ENCODE measurements around the gene KRTAP19-1. TPM values are rescaled to one million over a fixed set of nuclear protein-coding genes. Genes with fewer than 3 reads are reported as not detected.
"Not testable (repeated sequence)": the region's sequence is repeated elsewhere in the genome, so short reads cannot be mapped to it uniquely, and the experiment has no call there.

KRTAP19-1 gene
- not detected for total RNA-seq
- not detected for polyA plus RNA-seq

DNA sequence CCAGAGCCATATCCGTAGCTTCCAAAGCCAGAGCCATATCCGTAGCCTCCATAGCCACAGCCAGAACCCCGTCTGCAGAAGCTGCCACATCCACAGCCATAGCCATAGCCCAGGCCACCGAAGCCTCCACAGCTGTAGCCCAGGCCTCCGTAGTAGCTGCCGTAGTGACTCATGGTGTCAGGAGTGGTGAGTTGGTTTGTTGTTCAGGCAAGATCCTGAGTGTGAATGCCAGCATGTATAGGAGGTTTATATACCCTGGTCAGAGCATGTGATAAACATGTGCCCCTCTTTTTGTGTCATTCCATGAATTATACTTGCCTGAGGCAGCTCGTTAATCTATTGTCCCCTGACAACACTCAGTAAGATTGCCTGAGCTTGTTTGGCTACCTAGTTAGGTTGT, at the start of gene KRTAP19-1:
KRTAP19-1 (minus strand) TSS at position 223 of the 400 bp plus-strand sequence; CDS start at position 173, 50 bp downstream.
- Histone ChIP-seq H3K4me1 (ENCODE audit: insufficient read depth, low read length) (no peaks in the 10 kb centered on the region), H3K9me3 (ENCODE audit: low read length) (no peaks in the 10 kb centered on the region), H3K27ac (ENCODE audit: low read depth, low read length) (no peak within 1 kb of the TSS), H3K36me3 (ENCODE audit: insufficient read depth, low read length) (no peaks in the 10 kb centered on the region), H3K27me3 (ENCODE audit: insufficient read depth, low read length, poor library complexity, severe bottlenecking) (no peaks in the 10 kb centered on the region), H3K4me3 (ENCODE audit: low read length) (no peak within 1 kb of the TSS)
- Mint-ChIP-seq H3K4me3 (no peak within 1 kb of the TSS), H3K36me3 (no peaks in the 10 kb centered on the region), H3K27ac (no peak within 1 kb of the TSS), H3K9me3 (peaks cover 0 to 3% (median 0%) of the 10 kb centered on the region in 5 donors), H3K4me1 (no peaks in the 10 kb centered on the region), H3K27me3 (no peaks in the 10 kb centered on the region)
- POLR2A ChIA-PET, result no interaction called here
- CTCF ChIA-PET, result no interaction called here
- DNase-seq, result no peak

- ChIA-PET POLR2A (no interaction called here), CTCF (no interaction called here)
- H3K4me1 Mint-ChIP-seq, result no peaks in the 10 kb centered on the region
- Histone ChIP-seq H3K4me3 (ENCODE audit: low read length) (no peak overlapping the region), H3K27me3 (ENCODE audit: insufficient read depth, low read length, poor library complexity, severe bottlenecking) (no peaks in the 10 kb centered on the region), H3K9me3 (ENCODE audit: low read length) (no peaks in the 10 kb centered on the region), H3K27ac (ENCODE audit: low read depth, low read length) (no peak overlapping the region), H3K36me3 (ENCODE audit: insufficient read depth, low read length) (no peaks in the 10 kb centered on the region), H3K4me1 (ENCODE audit: insufficient read depth, low read length) (no peaks in the 10 kb centered on the region)
- no peaks in the 10 kb centered on the region for H3K36me3 Mint-ChIP-seq
- DNase-seq, result no peak
- H3K27me3 Mint-ChIP-seq, result peaks cover 0 to 1% of the 10 kb centered on the region in 2 donors
- H3K27ac Mint-ChIP-seq, result no peak overlapping the region
- no peak overlapping the region for H3K4me3 Mint-ChIP-seq
- H3K9me3 Mint-ChIP-seq, result peaks cover 0 to 2% (median 0%) of the 10 kb centered on the region in 5 donors
Measured at GRCh38 chr21:30518876-30519275, 38.7 kb upstream of the KRTAP19-1 start.

DNA sequence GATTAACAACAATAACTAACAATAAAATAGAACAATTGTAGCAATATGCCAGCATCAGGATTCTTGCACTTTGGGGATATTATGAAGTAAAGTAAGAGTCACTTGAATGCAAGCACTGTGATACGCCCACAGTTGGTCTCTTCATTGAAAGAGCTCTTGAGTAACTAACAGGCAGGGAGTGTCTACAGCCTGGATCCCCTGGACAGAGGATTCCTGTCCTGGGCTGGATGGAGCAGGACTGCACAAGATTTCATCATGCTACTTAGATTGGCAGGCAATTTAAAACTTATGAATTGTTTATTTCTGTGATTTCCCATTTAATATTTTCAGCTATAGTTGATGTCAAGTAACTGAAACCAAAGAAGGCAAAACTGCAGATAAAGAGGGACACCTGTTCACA, 35.5 kb upstream of the KRTAP19-1 start:
- H3K4me1 Mint-ChIP-seq, result no peaks in the 10 kb centered on the region
- POLR2A ChIA-PET, result no interaction called here
- CTCF ChIA-PET, result no interaction called here
- Histone ChIP-seq H3K36me3 (ENCODE audit: insufficient read depth, low read length) (no peaks in the 10 kb centered on the region), H3K27me3 (ENCODE audit: insufficient read depth, low read length, poor library complexity, severe bottlenecking) (no peaks in the 10 kb centered on the region), H3K27ac (ENCODE audit: low read depth, low read length) (no peak overlapping the region), H3K9me3 (ENCODE audit: low read length) (no peaks in the 10 kb centered on the region), H3K4me3 (ENCODE audit: low read length) (no peak overlapping the region), H3K4me1 (ENCODE audit: insufficient read depth, low read length) (no peaks in the 10 kb centered on the region)
- H3K9me3 Mint-ChIP-seq, result peaks cover 0 to 2% (median 0%) of the 10 kb centered on the region in 5 donors
- no peak for DNase-seq
- no peak overlapping the region for H3K4me3 Mint-ChIP-seq
- no peak overlapping the region for H3K27ac Mint-ChIP-seq
- no peaks in the 10 kb centered on the region for H3K36me3 Mint-ChIP-seq
- H3K27me3 Mint-ChIP-seq, result peaks cover 0 to 1% of the 10 kb centered on the region in 2 donors

GRCh38 chr21:30505621-30506205, 25.5 kb upstream of the KRTAP19-1 start:
- CTCF ChIA-PET, result interaction anchor here (0.6 kb wide), 1 partner anchor 300 kb away, joined by 3 read pairs; no protein-coding TSS in a partner anchor

DNA sequence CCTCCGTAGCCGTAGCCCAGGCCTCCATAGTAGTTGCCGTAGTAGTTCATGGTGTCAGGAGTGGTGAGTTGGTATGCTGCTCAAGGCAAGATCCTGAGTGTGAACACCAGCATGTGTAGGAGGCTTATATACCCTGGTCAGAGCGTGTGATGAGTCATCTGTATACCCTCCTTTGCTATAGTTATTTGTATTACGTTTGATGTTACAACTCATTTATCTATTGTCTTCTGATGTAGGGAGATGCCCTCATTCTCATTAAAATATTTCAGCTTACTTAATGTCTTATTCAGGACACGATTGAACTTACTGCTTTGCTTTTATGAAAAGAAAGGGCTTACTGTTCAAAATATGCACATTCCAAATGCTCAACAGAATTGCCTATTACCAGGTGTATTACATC, 21.9 kb upstream of the KRTAP19-1 start, which contains the start of gene KRTAP19-5:
KRTAP19-5 (minus strand) TSS at position 101 of the 400 bp plus-strand sequence; CDS start at position 50, 51 bp downstream.
- no peak within 1 kb of the TSS for H3K4me3 ChIP-seq (ENCODE audit: low read length)
- ChIA-PET POLR2A (no interaction called here), CTCF (no interaction called here)
- H3K9me3 ChIP-seq (ENCODE audit: low read length), result no peaks in the 10 kb centered on the region
- H3K27ac ChIP-seq (ENCODE audit: low read depth, low read length), result no peak within 1 kb of the TSS
- no peaks in the 10 kb centered on the region for H3K4me1 Mint-ChIP-seq
- no peak within 1 kb of the TSS for H3K4me3 Mint-ChIP-seq
- peaks cover 0 to 2% (median 0%) of the 10 kb centered on the region in 5 donors for H3K9me3 Mint-ChIP-seq
- no peak within 1 kb of the TSS for H3K27ac Mint-ChIP-seq
- H3K36me3 ChIP-seq (ENCODE audit: insufficient read depth, low read length), result no peaks in the 10 kb centered on the region
- H3K27me3 ChIP-seq (ENCODE audit: insufficient read depth, low read length, poor library complexity, severe bottlenecking), result no peaks in the 10 kb centered on the region
- H3K36me3 Mint-ChIP-seq, result no peaks in the 10 kb centered on the region
- no peaks in the 10 kb centered on the region for H3K27me3 Mint-ChIP-seq
- no peaks in the 10 kb centered on the region for H3K4me1 ChIP-seq (ENCODE audit: insufficient read depth, low read length)
- no peak for DNase-seq

More at GRCh38 chr21:30505621-30506205, 25.5 kb upstream of the KRTAP19-1 start:
- POLR2A ChIA-PET; H3K27ac ChIP-seq (ENCODE audit: low read depth, low read length); H3K9me3 ChIP-seq (ENCODE audit: low read length); H3K27ac Mint-ChIP-seq; H3K27me3 ChIP-seq (ENCODE audit: insufficient read depth, low read length, poor library complexity, severe bottlenecking); DNase-seq; H3K9me3 Mint-ChIP-seq; H3K4me1 ChIP-seq (ENCODE audit: insufficient read depth, low read length); H3K27me3 Mint-ChIP-seq; H3K4me3 ChIP-seq (ENCODE audit: low read length); H3K36me3 ChIP-seq (ENCODE audit: insufficient read depth, low read length); H3K4me1 Mint-ChIP-seq; H3K4me3 Mint-ChIP-seq; H3K36me3 Mint-ChIP-seq: not testable (repeated sequence)

DNA sequence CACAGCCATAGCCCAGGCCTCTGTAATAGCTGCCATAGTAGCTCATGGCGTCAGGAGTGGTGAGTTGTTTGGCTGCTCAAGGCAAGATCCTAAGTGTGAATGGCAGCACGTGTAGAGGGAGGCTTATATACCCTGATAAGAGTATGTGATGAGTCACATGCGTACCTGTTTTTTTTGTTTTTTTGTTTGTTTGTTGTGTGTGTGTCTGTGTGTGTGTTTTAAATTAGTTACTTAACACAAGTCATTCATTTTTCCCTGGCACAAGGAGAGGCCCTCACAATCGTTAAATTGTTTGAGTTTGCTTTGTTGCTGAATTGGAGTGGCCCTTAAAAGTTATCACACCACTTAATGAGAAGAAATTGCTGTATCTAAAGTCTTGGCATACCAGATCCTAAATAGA, 16.9 kb upstream of the KRTAP19-1 start, which contains the start of gene KRTAP19-4:
KRTAP19-4 (minus strand) TSS at position 101 of the 400 bp plus-strand sequence; CDS start at position 46, 55 bp downstream.
- no peaks in the 10 kb centered on the region for H3K4me1 ChIP-seq (ENCODE audit: insufficient read depth, low read length)
- Mint-ChIP-seq H3K4me3 (no peak within 1 kb of the TSS), H3K27ac (no peak within 1 kb of the TSS), H3K36me3 (no peaks in the 10 kb centered on the region), H3K4me1 (no peaks in the 10 kb centered on the region), H3K9me3 (peaks cover 0 to 2% (median 0%) of the 10 kb centered on the region in 5 donors), H3K27me3 (no peaks in the 10 kb centered on the region)
- H3K36me3 ChIP-seq (ENCODE audit: insufficient read depth, low read length), result no peaks in the 10 kb centered on the region
- H3K9me3 ChIP-seq (ENCODE audit: low read length), result no peaks in the 10 kb centered on the region
- no peak within 1 kb of the TSS for H3K27ac ChIP-seq (ENCODE audit: low read depth, low read length)
- POLR2A ChIA-PET, result no interaction called here
- no peaks in the 10 kb centered on the region for H3K27me3 ChIP-seq (ENCODE audit: insufficient read depth, low read length, poor library complexity, severe bottlenecking)
- no peak for DNase-seq
- no peak within 1 kb of the TSS for H3K4me3 ChIP-seq (ENCODE audit: low read length)
- CTCF ChIA-PET, result no interaction called here

- Histone ChIP-seq H3K9me3 (ENCODE audit: low read length) (no peaks in the 10 kb centered on the region), H3K27me3 (ENCODE audit: insufficient read depth, low read length, poor library complexity, severe bottlenecking) (no peaks in the 10 kb centered on the region), H3K4me3 (ENCODE audit: low read length) (no peak within 1 kb of the TSS), H3K27ac (ENCODE audit: low read depth, low read length) (no peak within 1 kb of the TSS), H3K36me3 (ENCODE audit: insufficient read depth, low read length) (no peaks in the 10 kb centered on the region), H3K4me1 (ENCODE audit: insufficient read depth, low read length) (no peaks in the 10 kb centered on the region)
- DNase-seq, result no peak
- H3K36me3 Mint-ChIP-seq, result no peaks in the 10 kb centered on the region
- POLR2A ChIA-PET, result no interaction called here
- no peaks in the 10 kb centered on the region for H3K27me3 Mint-ChIP-seq
- H3K9me3 Mint-ChIP-seq, result peaks cover 0 to 4% (median 2%) of the 10 kb centered on the region in 5 donors
- no peak within 1 kb of the TSS for H3K4me3 Mint-ChIP-seq
- CTCF ChIA-PET, result no interaction called here
- no peak within 1 kb of the TSS for H3K27ac Mint-ChIP-seq
- no peaks in the 10 kb centered on the region for H3K4me1 Mint-ChIP-seq
Measured at GRCh38 chr21:30491963-30492428, 11.8 kb upstream of the KRTAP19-1 start, which contains the start of gene KRTAP19-3. Gene KRTAP19-3, minus strand, starts transcription at chr21:30492013. Its CDS starts 56 bp downstream, at chr21:30491957.

- Mint-ChIP-seq H3K36me3 (no peaks in the 10 kb centered on the region), H3K4me1 (no peaks in the 10 kb centered on the region), H3K4me3 (no peak within 1 kb of the TSS), H3K27ac (no peak within 1 kb of the TSS), H3K27me3 (no peaks in the 10 kb centered on the region), H3K9me3 (peaks cover 0 to 6% (median 4%) of the 10 kb centered on the region in 5 donors)
- Histone ChIP-seq H3K4me1 (ENCODE audit: insufficient read depth, low read length) (no peaks in the 10 kb centered on the region), H3K36me3 (ENCODE audit: insufficient read depth, low read length) (no peaks in the 10 kb centered on the region), H3K27ac (ENCODE audit: low read depth, low read length) (no peak within 1 kb of the TSS), H3K9me3 (ENCODE audit: low read length) (no peaks in the 10 kb centered on the region), H3K4me3 (ENCODE audit: low read length) (no peak within 1 kb of the TSS), H3K27me3 (ENCODE audit: insufficient read depth, low read length, poor library complexity, severe bottlenecking) (no peaks in the 10 kb centered on the region)
- ChIA-PET CTCF (no interaction called here), POLR2A (no interaction called here)
- DNase-seq, result no peak
Measured at GRCh38 chr21:30487336-30487735, 7.2 kb upstream of the KRTAP19-1 start, which contains the start of gene KRTAP19-2. Gene KRTAP19-2, minus strand, starts transcription at chr21:30487436. Its CDS starts 88 bp downstream, at chr21:30487348.
